HG03064 (cell line): ENCODE results near the gene CPSF3.

ENCODE experiments used
- ATAC-seq: cut with Tn5 transposase; IDR thresholded peaks from one replicate; pipeline ENCODE4 v1.9.1; 2021; ENCODE audit warnings: low read depth; ENCODE audit not compliant: unreplicated experiment

The CPSF3 gene

DNA sequence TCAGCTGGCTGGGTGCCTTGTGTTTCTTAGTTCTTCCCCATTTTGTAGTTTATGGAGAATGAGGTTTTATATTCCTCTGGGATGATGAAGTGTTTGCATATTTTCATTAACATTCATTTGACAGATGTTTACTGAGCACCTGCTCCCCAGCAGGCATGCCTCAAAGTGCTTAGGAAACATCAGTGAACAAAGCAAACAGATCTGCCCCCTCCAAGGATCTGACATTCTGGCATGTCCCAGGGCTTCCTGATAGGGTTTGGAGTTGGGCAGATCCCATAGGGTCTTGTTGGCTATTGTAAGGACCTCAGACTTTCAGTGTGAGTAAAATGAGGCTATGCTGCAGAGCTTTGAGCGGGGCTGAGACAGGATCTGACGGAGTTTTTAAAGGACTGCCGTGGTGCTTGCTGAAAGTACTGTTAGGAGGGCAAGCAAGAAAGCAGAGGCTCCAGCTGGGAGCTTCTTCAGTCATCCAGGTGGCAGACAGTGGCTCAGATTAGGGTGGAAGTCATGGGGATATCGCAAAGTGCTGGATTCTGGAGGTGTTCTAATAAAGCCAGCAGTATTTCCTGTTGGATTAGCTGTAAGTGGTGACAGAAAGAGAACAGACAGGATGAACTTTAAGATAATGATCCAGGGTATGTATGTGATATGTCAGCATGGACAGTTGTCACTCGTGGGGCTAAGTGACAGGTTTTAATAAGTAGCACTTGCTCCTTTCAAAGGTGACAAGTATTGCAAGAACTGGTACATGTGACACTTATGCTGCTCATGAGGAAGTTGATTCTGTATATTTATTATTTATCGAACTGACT is 39.6 kb downstream of the CPSF3 start:
- ATAC-seq: no peak

GRCh38 chr2:9463698-9464034 is 40.2 kb downstream of the CPSF3 start:
- no peak for ATAC-seq

- no peak for ATAC-seq
Measured at GRCh38 chr2:9465170-9465569, 41.7 kb downstream of the CPSF3 start.

GRCh38 chr2:9466147-9466683 is 42.8 kb downstream of the CPSF3 start:
- no peak for ATAC-seq

DNA sequence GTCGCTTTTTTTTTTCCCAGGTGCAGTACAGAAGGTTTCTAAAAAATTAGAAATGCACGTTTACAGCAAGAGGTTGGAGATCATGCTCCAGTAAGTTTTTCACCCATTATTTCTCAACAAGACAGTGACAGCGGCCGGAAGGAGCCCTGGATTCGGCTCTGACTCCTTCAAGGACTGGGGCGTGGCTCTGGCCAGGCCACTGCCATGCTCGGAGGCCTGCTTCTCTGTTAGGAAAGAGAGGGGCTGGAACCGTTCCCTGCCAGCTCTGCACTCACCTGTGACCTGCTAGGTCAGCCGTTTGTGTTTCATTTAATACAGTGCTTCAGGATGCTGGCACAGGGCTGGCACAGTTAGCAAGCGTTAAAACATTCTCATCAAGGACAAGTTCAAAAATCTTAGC is 44.2 kb downstream of the CPSF3 start:
- no peak for ATAC-seq

- ATAC-seq: no peak
Measured at GRCh38 chr2:9471206-9471605, 47.8 kb downstream of the CPSF3 start.

DNA sequence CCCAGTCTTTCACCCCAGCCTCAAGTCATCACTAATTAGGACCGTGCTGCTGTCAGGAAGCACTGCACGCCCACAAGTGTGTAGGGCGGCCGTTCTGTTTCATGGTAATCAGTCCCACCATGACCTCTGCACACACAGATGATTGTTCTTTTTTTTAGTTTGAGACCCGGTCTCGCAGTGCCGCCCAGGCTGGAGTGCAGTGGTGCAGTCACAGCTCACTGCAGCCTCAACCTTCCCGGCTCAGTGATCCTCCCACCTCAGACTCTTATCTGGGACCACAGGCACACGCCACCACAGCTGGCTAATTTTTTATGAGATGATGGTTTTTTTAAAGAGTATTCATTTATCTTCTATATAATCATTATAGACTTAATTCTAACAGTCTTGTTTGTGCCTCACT is 49.1 kb downstream of the CPSF3 start:
- ATAC-seq: no peak

GRCh38 chr2:9473308-9473984 is 50.0 kb downstream of the CPSF3 start:
- ATAC-seq: no peak

GRCh38 chr2:9473985-9474360 is 50.5 kb downstream of the CPSF3 start:
- ATAC-seq: peak; percentile 25

- peak; percentile 75 for ATAC-seq
Measured at GRCh38 chr2:9474361-9475057, 51.1 kb downstream of the CPSF3 start, which contains the start of gene IAH1. Gene IAH1 (plus strand): TSS chr2:9474551. CDS start chr2:9474567, 16 bp downstream.

DNA sequence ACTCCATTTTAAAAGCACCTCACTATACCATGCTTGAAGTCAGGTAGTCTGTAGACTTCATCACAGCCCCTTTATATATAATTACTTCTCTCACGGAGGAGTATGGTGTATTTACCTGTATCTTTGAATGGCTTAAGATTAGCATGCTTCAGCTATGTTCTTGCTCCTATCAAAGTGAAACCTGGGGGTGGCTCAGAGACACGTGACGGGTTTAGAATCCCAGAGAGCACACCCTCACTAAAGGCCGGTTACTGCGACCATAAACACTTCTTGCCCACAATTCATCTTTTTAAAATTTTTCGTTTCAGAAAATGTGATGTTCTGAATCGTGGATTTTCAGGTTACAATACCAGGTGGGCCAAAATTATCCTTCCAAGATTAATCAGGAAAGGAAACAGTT is 54.5 kb downstream of the CPSF3 start:
- ATAC-seq: no peak

GRCh38 chr2:9478526-9478925 is 55.1 kb downstream of the CPSF3 start:
- no peak for ATAC-seq

DNA sequence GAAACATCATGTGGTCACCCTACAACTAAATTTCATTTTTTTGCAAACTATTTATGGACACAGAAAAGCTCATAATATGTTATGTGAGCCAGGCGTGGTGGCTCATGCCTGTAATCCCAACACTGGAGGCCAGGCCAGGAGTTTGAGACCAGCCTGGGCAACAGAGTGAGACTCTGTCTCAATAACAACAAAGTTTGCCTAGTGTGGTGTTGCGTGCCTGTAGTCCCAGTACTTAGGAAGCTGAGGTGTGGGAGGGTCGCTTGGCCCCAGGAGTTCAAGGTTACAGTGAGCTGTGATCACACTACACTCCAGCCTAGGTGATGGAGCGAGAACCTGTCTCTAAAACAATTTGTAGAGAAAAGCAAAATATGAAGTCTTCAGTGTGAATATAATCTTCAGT is 56.7 kb downstream of the CPSF3 start:
- ATAC-seq: no peak

- ATAC-seq: no peak
Measured at GRCh38 chr2:9483107-9483506, 59.7 kb downstream of the CPSF3 start.

DNA sequence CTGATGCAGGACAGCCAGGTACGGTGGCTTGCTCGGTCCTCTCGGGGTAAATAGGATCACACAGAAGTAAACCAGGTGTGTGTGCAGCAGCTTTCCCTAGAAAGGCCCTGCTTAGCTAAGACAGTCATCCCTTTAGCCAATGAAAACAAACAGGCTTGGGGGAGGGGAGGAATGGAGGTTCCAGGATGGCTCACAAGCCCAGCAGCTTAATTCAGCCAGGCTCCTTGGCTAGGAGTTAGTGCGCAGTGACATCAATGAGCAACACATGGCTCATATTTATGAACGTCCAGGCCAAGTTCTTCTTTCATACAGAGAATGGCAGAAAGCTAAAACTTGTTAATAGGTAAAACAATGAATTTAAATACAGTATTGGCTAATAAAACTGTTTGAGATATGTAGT is 61.1 kb downstream of the CPSF3 start:
- ATAC-seq: no peak

DNA sequence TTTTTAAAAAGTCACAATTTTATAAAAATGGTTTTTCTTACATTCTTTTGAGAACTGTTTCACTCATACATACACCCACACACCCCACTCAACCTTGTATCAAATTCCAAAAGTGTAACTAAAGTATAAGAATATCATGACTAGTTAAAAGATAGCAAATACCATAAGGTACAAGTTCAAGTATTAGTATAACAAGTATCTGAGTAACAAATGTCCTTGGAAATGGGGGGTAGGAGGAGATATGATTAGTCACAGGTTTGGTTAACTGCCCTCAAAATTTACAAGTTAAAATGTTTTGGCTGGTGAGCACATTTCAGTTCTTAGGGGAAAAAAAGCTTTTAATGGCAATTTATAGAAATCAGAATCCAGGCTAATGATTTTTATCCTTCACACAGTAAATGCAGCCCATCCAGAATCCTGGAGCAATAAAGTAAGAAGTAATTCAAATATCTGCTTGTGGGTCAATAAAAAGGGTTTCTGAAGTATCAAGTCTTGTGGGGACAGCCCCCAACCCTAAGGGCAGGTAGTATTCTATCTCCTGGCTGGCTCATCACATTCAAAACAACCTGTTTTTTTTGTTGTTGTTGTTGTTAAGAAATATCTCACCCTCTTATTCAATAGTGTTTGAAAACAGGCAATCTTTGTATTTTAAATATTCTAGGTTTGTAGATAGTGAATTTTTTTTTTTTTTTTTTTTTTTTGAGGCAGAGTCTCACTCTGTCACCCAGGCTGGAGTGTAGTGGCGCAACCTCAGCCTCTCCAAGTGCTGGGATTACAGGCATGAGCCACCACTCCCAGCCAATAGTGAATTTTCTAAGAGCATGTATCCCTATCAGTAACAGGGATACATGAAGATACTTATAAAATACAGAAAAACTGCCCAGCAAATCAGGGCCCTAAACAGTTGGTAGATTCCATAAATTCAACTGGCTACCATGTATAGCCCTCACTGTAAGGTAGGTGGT is 65.4 kb downstream of the CPSF3 start:
- ATAC-seq: no peak

GRCh38 chr2:9490789-9491188 is 67.3 kb downstream of the CPSF3 start:
- no peak for ATAC-seq

- no peak for ATAC-seq
Measured at GRCh38 chr2:9492927-9493326, 69.5 kb downstream of the CPSF3 start.

- no peak for ATAC-seq
Measured at GRCh38 chr2:9493478-9493877, 70.0 kb downstream of the CPSF3 start.

- ATAC-seq: no peak
Measured at GRCh38 chr2:9494081-9494480, 70.6 kb downstream of the CPSF3 start.
